ENCODE measurements around the gene IRAK4.
"Not testable (repeated sequence)": the region's sequence is repeated elsewhere in the genome, so short reads cannot be mapped to it uniquely, and the experiment has no call there.

Gene IRAK4

GRCh38 chr12:43758728-43759563 lies at the start of gene IRAK4, which contains the start of gene PUS7L:
IRAK4 (plus strand) TSS chr12:43758951; CDS start chr12:43768112, 9,161 bp downstream.
PUS7L (minus strand) TSS chr12:43758790; CDS start chr12:43755245, 3,545 bp downstream.
- peak; percentile 96 for DNase-seq

DNA sequence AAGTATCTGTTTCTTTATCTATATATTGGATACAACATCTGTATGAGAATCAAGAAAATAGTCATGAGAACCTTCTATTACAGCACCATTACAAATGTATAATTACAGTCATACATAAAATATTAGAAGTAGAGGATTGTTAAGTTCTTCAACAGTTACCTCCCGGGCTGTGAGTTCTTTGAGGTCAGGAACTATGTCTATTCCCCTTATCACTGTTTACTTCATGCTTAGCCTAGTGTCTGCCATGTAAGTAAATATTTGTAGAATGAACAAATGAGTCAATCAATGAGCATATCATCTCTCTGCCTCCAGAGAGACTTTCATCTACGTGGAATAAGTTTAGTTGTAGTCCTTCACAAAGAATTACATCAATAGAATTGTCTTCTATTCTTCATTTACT lies 47.4 kb upstream of the IRAK4 start:
- DNase-seq = no peak

DNA sequence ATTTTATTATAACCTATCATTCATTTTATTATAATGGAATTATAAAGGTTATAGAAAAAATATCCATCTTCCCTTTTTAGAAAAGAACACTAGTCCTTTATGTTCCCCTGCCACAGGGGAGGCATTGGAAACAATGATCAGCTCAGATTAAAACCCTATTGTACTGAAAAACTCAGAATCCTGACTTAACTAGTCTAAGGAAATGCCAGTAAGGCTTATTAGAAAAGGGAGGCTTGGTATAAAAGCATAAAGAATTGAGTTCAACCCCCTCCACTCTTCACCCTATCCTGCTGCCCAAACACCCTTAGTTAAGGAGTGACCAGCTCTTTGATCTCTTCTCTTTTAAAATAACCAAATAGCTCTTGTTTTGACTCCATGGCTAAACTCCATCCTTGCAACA lies 36.1 kb upstream of the IRAK4 start:
- DNase-seq = no peak

GRCh38 chr12:43723134-43723533 lies 35.6 kb upstream of the IRAK4 start:
- no peak for DNase-seq

DNA sequence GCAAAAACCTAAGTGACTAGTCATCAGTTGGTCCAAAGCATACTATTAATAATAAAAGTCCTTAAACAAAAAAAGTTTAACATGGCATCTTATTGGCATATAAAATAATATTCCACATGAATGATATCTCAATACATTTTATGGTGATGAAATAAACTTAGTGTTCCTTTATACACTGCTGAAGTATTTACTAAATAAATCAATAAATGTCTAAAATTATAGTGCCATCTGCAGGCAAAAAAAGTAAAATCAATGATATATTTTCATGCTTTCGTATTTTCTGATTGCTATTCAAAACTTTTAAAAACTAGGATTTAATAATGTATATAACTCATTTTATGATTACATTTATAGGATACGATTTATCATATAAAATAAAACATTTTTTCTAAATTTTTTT lies 30.6 kb upstream of the IRAK4 start:
- no peak for DNase-seq

- no peak for DNase-seq
These were observed 30.1 kb upstream of the IRAK4 start for GRCh38 chr12:43728698-43729097.

- peak; percentile 23 for DNase-seq
These were observed 28.5 kb upstream of the IRAK4 start for GRCh38 chr12:43730283-43730682.

DNA sequence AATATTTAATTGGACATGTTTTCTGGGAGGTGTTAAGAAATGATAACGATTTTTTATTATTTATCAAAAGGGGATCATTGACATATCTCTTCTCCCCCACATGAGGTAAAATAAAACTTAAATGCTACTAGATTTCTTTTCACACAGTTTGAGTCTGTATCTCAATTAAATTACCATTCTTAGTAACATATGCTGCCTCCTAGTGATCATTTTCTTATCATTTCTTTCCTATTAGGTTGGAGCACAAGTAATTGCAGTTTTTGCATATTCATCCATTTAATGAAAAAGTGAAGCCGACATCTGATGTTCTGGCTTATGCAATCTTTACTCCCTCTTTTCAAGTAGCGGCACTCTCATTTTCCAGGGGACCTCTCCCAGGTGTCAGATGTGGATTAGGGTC lies 25.1 kb upstream of the IRAK4 start:
- no peak for DNase-seq

- DNase-seq = no peak
These were observed 21.8 kb upstream of the IRAK4 start for GRCh38 chr12:43736927-43737440.

GRCh38 chr12:43737646-43738045 lies 21.1 kb upstream of the IRAK4 start:
- no peak for DNase-seq

GRCh38 chr12:43740511-43741100 lies 18.1 kb upstream of the IRAK4 start:
- DNase-seq = no peak

DNA sequence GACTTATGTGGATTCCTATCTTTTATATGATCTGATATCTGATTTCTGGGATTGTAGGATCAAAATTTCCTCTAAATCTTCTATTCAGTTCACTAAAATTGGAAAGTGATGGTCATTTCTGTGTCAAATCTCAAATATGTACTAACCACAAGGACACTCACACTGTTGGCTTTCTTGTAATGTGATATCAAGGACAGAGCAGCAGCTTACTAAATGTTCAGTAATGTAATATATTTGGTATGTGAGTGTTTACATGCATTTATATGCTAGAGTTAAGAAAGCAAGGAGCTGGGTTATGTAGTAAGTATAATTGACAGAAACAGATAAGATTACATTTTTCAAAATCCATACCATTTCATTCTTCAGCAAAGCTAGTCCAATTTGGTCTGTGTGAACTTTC lies 16.6 kb upstream of the IRAK4 start:
- no peak for DNase-seq

DNA sequence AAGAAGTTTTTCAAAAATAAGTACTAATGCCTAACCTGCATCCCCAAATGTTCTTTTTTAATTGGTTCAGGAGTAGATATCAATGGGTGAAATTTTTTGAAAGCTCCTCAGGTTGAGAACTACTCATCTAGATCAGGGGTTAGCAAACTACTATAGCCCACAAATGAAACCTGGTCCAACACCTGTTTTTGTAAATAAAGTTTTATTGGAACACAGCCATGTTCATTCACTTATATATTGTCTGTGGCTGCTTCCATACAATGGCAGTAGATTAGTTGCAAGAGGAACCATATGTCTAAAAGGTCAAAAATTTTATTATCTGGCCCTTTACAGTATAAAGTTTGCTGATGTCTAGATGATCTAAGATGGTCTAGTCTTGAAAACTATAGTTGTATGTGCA lies 13.9 kb upstream of the IRAK4 start:
- DNase-seq = no peak

- no peak for DNase-seq
These were observed 9.7 kb upstream of the IRAK4 start for GRCh38 chr12:43749016-43749415.

- DNase-seq = no peak
These were observed 7.9 kb upstream of the IRAK4 start for GRCh38 chr12:43750814-43751213.

DNA sequence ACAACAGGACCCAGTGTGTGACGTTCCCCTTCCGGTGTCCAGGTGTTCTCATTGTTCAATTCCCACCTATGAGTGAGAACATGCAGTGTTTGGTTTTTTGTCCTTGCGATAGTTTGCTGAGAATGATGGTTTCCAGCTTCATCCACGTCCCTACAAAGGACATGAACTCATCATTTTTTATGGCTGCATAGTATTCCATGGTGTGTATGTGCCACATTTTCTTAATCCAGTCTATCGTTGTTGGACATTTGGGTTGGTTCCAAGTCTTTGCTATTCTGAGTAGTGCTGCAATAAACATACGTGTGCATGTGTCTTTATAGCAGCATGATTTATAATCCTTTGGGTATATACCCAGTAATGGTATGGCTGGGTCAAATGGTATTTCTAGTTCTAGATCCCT lies 7.4 kb upstream of the IRAK4 start:
- DNase-seq = not testable (repeated sequence)

DNA sequence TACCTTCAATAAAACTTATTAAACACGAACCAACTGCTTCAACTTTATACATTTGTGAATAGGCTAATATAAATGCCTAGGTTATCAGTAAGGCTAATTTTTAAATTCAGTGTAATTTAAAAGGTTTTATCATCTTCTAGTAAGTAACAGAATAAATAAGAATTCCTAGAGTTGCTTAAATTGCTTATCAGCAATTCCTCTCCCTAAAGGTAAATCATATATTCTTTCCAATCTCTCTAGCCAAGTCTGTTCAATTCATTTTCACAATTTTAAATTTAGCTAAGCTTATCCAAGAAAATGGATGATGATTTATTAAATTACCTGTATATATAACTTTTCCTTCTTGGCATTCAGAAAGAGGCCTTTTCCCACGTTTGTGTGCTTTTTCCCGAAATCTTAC lies 4.7 kb upstream of the IRAK4 start:
- no peak for DNase-seq

GRCh38 chr12:43758247-43758727 lies 464 bp upstream of the IRAK4 start:
- DNase-seq = no peak

DNA sequence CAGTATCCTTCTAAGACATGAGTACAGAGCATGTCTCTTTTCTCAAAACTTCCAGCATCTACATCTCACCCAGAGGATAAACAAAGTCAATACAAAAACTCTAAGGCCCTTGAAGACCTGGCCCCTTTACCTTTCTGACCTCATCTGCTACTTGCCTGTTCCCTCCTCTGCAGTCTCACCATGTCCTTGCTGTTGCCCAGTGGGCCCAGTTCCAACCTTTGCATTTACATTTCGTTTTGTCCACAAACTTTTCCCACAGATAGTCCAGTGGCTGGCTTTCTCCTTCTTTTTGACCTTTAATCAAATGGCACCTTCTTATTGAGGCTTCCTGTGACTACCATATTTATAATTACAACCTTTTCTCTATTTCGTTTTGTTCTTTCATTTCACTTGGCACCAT lies 1.6 kb downstream of the IRAK4 start:
- no peak for DNase-seq

DNA sequence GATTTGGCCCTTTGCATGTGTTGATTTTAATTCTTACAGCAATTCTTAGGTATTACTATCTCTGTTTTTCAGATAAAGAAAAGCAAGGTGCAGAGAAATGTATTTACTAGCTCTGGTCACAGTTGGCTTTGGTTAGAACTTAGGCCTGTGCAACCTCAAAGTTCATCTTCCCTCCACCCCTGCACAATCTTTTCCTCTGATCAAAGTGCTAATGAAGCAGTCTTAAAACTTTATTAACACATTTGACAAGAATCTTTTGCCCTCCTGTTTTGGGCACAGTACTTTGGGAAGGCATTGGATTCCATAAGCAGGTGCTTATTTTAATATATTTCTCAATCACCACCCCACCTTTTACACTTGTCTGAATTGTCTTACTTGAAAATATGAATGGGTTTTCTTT lies 2.7 kb downstream of the IRAK4 start:
- DNase-seq = no peak

GRCh38 chr12:43762596-43762995 lies 3.8 kb downstream of the IRAK4 start:
- no peak for DNase-seq

DNA sequence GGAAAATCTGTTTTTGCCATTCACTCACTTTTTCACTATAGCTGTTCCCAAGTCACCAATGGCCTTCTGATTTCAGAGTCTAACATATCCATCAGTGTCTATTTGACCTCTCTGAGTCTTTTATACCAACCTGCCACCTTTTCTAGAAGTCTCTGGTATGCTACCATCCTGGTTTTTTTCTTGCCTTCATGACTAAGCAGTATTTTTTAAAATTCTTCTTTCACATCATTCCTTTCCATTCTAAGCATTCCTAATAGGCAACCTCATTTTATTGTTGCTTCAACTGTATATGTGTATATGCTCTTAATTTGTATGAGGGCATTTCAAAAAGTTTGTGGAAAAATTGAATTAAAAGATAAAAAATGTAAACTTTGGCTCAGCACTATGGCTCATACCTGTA lies 5.0 kb downstream of the IRAK4 start:
- DNase-seq = no peak

GRCh38 chr12:43764528-43764927 lies 5.8 kb downstream of the IRAK4 start:
- DNase-seq = no peak

GRCh38 chr12:43766291-43766690 lies 7.5 kb downstream of the IRAK4 start:
- DNase-seq = no peak
